GM18498 (cell line): ENCODE measurements around the gene CHST2.

Experiments used
- ATAC-seq: cut with Tn5 transposase; IDR thresholded peaks from one replicate; pipeline ENCODE4 v1.9.1; 2021; ENCODE audit warnings: mild to moderate bottlenecking, moderate library complexity; ENCODE audit not compliant: unreplicated experiment

The CHST2 gene

GRCh38 chr3:143128227-143128955, 8.8 kb downstream of the CHST2 start:
- ATAC-seq = no peak

- ATAC-seq = no peak
Measured at GRCh38 chr3:143132246-143132980, 12.8 kb downstream of the CHST2 start.

- no peak for ATAC-seq
Measured at GRCh38 chr3:143134471-143134870, 14.9 kb downstream of the CHST2 start.

GRCh38 chr3:143135150-143135549, 15.6 kb downstream of the CHST2 start:
- ATAC-seq = no peak

GRCh38 chr3:143137435-143138036, 18.0 kb downstream of the CHST2 start:
- no peak for ATAC-seq

- no peak for ATAC-seq
Measured at GRCh38 chr3:143138953-143139352, 19.4 kb downstream of the CHST2 start.

- no peak for ATAC-seq
Measured at GRCh38 chr3:143139762-143140161, 20.2 kb downstream of the CHST2 start.

GRCh38 chr3:143140550-143140949, 21.0 kb downstream of the CHST2 start:
- no peak for ATAC-seq

- no peak for ATAC-seq
Measured at GRCh38 chr3:143142354-143142753, 22.8 kb downstream of the CHST2 start.

GRCh38 chr3:143145906-143146305, 26.3 kb downstream of the CHST2 start:
- ATAC-seq = no peak

GRCh38 chr3:143146486-143147274, 27.1 kb downstream of the CHST2 start:
- ATAC-seq = no peak

- ATAC-seq = no peak
Measured at GRCh38 chr3:143147707-143148106, 28.1 kb downstream of the CHST2 start.

- no peak for ATAC-seq
Measured at GRCh38 chr3:143150071-143150470, 30.5 kb downstream of the CHST2 start.

GRCh38 chr3:143151004-143151731, 31.6 kb downstream of the CHST2 start:
- no peak for ATAC-seq

- ATAC-seq = no peak
Measured at GRCh38 chr3:143152043-143152442, 32.5 kb downstream of the CHST2 start.

GRCh38 chr3:143155756-143156155, 36.2 kb downstream of the CHST2 start:
- no peak for ATAC-seq

GRCh38 chr3:143158014-143158988, 38.7 kb downstream of the CHST2 start:
- ATAC-seq = peak; percentile 69

- ATAC-seq = no peak
Measured at GRCh38 chr3:143160437-143160836, 40.9 kb downstream of the CHST2 start.

- ATAC-seq = no peak
Measured at GRCh38 chr3:143163562-143164100, 44.1 kb downstream of the CHST2 start.
